Pulmonary artery endothelial cell (primary cell): ENCODE measurements around the gene PLXNA3. TPM values are rescaled to one million over a fixed set of nuclear protein-coding genes. Genes with fewer than 3 reads are reported as not detected.

Experiments
- DNase-seq: peaks from one replicate; pipeline ENCODE4 v3.0.0-alpha.2; 2011; ENCODE audit warnings: low read depth, low spot score
- total RNA-seq: library from RNA; depleted of rRNA; stranded (reverse); fragments of >200 nt; gene quantifications from 2 replicates; pipeline ENCODE4 v1.2.3, GENCODE V29; 2014

Gene PLXNA3
- 6.9 and 10.9 TPM in 2 replicates for total RNA-seq

- DNase-seq: no peak
Measured at GRCh38 chrX:154458116-154458953, at the start of gene PLXNA3. PLXNA3 (plus strand) TSS chrX:154458281; CDS start chrX:154460184, 1,903 bp downstream.

GRCh38 chrX:154408659-154409221, 49.3 kb upstream of the PLXNA3 start:
- DNase-seq: no peak

DNA sequence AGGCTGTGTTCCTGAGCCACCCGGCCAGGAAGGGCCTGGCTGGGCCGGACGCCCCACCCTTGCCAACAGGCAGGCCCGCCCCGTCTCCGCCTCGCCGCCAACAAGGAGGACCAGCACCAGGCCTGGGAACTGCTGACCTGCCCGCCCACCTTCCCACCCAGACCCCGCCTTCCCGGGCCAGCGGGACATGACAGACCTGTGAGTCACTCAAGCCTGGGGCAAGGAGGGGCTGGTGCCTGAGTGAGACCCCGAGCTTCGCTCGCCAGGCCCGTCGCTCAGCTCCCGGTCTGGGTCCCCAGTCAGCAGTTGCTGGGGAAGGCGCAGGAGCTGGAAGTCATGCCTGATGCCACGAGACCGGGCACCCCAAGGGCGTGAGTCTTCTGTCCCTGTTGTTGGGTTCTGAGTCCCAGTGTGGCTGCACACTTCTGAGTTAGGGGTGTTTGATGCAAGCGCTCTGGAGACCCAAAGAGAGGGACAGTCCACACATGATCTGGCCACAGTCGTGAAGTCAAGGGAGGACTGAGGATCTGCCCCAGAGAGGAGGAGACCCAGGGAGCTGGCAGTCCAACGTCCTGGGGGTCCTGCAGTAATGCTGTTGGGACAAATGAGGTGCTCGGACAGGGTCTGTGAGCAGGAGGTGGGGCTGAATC, 48.7 kb upstream of the PLXNA3 start, which contains the start of gene DNASE1L1:
TSS of gene DNASE1L1 (minus strand) at position 33 of the 650 bp plus-strand sequence. CDS start 3,686 bp downstream, outside the sequence.
- DNase-seq: peak; percentile 67

DNA sequence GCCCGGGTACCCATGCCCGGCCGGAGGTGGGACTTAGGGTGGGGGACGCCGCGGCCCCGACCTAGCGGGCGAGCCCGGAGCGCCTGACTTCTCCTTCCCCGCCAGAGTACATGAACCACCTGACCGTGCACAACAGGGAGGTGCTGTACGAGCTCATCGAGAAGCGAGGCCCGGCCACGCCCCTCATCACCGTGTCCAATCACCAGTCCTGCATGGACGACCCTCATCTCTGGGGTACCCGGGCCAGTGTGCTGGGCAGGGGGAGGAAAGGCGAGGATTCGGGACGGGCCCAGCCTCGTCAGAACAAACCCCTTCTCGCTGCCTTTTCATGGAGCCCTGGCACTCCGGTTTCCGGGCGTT, 46.1 kb upstream of the PLXNA3 start:
- no peak for DNase-seq

- DNase-seq: no peak
Measured at GRCh38 chrX:154412468-154412867, 45.6 kb upstream of the PLXNA3 start.

- DNase-seq: no peak
Measured at GRCh38 chrX:154413142-154413541, 44.9 kb upstream of the PLXNA3 start.

DNA sequence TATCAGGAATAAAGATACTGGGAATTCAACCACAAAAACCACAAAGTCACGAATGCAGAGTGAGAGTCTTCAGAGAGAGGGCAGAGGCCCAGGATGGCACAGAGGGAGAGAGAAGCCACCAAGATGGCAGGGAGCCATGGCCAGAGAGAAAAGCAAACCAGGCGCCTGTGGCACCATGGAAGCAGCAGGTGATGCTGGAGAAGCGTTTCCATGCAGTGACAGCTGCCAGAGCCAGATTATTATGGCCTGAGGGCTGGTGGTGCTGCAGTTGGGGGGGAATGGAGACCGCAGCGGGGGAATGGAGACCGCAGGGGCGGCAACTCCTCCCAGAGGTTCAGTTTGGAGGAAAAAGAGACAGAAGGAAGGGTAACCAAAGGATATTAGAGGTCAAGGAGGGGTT, 40.9 kb upstream of the PLXNA3 start:
- DNase-seq: no peak

DNA sequence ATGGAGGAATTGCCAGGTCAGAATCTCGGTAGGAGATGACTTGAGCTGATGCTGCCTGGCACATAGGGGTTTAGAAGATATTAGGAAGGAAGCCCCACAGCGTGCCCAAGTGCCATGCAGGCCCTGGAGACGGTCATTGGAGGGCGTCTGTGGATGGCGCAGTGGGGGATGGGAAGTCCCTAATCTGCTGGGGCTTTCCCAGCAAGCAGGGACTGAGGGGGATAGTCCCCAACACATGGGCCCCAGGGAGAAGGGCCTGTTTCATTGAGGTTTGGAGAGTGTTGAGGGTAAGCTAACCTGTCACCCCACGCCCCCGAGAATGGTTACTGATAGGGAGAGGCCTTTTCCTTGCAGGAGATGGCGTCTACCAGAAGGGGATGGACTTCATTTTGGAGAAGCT, 38.9 kb upstream of the PLXNA3 start:
- DNase-seq: no peak

GRCh38 chrX:154419688-154420401, 38.2 kb upstream of the PLXNA3 start:
- DNase-seq: no peak

DNA sequence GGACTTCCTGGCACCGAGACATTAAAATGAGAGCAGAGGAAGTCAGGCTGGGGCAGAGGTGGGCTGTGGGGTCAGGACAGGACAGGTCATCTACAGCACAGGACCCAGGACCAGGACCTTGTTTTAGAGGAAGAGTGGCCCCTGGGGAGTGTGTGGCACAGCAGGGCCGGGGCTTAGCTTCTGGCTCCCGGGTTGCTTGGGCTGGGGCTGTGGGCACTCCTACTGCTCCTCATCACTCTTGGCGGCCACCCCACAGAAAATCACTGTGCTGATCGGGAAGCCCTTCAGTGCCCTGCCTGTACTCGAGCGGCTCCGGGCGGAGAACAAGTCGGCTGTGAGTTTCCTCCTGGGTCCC, 37.7 kb upstream of the PLXNA3 start:
- no peak for DNase-seq

DNA sequence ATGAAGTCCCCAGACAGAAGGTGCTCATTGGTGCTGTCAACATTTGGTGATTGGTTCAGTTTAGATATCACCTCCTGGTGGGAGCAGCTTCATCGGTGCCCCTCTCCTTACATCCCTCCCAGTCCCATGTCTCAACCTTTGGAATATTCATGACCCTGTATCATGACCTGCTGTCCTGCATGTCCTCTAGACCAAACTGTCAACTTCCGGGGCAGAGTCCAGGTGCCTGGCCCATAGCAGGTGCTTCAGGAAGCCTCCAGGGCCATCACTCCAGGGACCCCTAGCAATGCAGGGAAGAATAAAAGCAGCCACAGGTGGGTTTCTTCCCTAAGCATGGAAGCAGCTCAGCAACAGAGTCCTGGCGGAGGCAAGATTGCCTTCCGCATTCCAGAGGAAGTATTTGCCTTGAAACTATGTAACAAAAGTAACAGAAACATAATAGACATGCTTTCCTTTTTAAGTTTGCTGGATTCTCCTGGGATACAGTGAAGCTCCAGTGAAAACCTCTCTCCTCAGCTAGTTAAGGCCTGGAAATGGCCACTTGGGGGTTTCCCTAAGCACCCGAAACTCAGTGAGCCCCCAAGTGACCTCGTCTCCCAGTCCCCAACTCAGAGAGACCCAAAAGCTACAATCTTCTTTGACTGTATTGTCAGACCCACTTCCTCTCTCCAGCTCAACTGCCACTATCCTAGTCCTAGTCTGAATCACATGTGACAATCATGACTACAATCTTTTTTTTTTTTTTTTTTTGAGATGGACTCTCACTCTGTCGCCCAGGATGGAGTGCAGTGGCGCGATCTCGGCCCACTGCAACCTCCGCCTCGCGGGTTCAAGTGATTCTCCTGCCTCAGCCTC, 30.9 kb upstream of the PLXNA3 start:
- no peak for DNase-seq

DNA sequence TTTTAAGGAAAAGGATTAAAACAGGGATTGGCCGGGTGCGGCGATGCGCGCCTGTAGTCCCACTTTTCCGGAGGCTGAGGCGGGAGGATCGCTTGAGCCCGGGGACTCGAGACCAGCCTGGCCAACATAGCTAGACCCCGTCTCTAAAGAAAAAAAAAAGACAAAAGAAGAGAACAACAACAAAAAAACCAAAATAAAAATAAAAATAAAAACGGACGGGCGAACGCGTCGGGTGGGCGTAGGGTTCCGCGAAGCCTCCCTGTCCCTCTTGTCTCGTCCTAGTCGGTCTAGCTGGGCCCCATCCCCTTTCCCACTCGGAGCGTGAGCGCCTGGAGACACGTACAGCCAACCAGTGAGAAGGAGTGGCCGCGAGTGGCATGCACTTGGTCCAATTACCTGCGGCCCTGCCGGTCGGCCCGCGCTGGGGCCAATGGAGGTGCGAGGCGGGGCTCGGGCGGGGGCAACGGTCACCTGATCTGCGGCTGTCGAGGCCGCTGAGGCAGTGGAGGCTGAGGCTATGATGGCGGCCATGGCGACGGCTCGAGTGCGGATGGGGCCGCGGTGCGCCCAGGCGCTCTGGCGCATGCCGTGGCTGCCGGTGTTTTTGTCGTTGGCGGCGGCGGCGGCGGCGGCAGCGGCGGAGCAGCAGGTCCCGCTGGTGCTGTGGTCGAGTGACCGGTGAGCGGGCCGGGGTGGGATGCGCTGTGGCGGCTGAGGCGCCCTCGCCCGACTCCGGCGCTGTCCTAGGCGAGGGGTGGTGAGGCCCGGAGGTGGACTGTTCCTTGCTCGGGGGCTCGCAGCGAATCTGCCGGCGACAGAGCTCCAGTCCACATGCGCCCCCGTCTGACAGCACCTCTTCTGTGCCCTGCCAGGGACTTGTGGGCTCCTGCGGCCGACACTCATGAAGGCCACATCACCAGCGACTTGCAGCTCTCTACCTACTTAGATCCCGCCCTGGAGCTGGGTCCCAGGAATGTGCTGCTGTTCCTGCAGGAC, 29.6 kb upstream of the PLXNA3 start, which contains the start of gene ATP6AP1:
TSS of gene ATP6AP1 (plus strand) at position 502 of the 996 bp plus-strand sequence. CDS start at position 518, 16 bp downstream.
- DNase-seq: peak; percentile 84

GRCh38 chrX:154429711-154430110, 28.4 kb upstream of the PLXNA3 start:
- DNase-seq: no peak

GRCh38 chrX:154430479-154430878, 27.6 kb upstream of the PLXNA3 start:
- no peak for DNase-seq

DNA sequence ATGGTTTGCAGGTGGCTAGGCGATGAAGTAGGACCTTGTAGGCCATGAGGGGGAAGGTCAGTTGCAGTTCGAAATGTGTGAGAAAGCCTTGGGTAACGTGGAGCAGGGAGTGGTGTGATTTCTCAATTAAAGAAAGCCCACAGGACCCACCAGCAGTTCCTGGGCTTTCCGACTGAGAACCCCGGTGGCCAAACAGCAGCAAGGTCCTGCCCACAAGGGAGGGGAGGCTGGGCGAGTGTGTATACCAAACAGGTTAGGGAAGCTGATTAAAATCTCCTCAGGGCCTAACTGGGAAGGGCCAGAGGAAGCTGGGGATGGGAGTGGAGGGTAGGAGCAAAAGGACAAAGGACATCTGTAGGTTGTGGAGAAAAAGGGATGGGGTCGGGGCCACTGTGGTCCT, 27.2 kb upstream of the PLXNA3 start:
- DNase-seq: no peak

DNA sequence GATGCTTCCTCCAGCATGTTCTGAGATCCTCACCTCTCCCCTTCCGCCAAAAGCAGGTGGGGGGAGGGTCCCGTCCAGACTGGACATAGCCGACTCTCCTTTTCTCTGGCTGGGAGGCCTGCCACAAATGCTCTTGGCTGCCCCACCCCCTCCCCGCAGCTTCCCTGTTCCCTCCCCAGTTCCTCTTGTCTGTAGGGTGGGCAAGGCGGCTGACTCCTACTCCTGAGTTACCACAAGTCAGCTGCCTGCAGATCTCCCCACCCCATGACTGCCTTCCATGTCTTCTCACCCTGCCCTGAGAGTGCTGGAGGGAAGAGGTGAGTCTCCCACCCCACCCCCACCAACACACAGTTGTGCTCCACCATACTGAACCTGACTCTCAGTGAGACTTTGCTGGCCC, 26.7 kb upstream of the PLXNA3 start:
- DNase-seq: no peak

GRCh38 chrX:154432210-154432609, 25.9 kb upstream of the PLXNA3 start:
- DNase-seq: no peak

DNA sequence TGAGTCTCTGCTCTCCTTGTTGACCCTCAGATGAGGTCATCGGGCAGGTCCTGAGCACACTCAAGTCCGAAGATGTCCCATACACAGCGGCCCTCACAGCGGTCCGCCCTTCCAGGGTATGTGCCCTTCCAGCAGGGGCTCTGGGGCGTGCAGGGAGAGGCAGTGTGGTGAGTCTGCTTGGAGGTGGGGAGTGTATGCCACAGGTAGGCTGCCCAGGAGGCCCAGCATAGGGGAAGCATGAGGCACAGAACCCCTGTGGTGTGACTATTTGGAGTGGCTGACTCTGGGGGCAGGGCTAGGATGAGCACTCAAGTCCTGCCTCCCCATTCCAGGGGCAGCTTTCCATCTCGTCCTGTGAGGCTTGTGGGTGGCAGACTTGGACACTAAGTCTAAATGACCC, 24.5 kb upstream of the PLXNA3 start:
- no peak for DNase-seq

DNA sequence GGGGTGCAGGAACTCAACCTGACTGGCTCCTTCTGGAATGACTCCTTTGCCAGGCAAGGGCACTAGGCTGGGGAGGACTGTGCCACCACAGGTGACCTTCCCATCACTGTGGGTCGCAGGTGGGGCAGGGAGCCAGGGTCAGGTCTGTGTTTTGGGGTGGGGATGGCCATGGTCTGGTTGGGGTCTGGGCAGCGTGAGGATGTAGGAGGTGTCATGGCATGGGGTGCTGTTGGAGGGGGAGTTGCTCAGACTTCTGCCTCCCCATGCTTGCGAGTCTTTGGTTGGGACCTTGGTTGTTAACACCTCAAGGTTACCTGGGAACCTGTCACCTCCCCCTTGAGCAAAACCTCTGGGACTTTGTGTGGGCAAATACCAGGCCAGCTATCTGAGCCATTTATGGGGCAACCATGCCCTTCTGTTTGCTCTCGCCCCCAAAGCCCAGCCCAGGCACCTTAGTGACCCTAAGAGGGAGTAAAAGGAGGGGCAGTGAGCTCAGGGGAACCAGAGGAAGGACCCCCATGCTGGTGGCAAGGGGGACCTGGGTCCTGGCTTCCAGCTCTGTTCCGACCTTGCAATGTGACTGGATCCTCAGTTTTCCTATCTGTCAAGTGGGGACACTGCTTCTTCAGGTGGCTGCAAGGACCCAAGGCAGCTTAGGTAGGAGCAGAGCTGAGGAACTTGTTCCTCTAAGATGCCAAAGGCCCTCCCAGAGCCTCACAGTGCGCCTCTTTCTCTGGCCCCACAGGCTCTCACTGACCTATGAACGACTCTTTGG, 23.5 kb upstream of the PLXNA3 start:
- no peak for DNase-seq
